Measurements from ENCODE around the gene CD47.

The CD47 gene

DNA sequence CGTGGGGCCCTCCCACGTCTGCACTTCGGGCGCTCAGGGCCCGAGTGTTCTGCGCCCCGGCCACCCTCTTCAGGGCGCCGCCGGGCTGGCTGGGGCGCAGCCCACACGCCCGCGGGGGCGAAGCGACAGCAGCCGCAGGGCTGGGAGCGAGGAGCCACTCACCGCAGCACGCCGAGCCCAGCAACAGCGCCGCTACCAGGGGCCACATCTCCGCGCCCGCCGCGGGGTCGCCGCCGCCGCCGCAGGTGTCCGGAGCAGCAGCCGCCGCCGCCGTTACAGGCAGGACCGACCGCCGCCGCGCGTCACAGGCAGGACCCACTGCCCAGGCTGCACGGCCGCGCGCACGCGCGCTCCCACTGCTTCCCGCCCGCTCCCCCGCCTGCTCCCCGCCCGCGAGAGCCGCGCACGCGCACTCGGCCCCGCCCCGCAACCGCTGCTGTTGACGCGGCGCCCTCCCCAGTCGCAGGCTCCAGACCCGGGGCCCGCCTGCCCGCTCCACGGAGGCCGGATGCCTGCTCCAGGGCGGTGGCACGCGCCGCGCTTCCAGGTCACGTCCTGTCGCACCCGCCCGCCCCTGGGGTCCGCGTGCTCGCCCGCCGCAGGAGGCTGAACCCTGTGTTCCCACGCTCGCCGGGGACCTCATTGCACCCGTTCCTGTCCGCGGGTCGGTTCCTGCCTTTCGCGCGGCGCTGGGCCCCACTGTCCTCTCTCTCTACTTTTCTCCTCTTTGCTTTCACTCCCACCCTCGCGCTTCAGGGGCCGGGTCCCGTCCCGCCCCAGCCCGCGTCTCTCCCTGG is at the start of gene CD47:
TSS of gene CD47 (minus strand) at position 331 of the 797 bp plus-strand sequence. CDS start at position 208, 123 bp downstream.
- no peak for FAIRE-seq

DNA sequence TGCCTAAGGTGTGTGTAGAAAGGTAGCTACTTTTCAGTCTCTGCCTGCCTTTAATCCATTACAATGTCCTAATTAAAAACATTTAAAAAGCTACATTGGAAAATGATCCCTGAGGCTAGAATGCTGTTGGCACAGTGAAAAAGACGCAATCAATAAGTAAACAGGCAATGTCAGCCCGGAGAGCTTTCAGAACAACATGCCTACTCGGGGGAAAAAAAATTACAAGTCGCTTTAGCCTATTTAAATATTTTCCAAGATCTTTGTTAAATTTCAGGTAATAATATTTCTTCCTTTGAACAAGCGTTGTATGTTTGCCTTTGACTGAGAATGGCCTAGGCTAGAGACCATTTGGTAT is 46.6 kb upstream of the CD47 start:
- FAIRE-seq: no peak

DNA sequence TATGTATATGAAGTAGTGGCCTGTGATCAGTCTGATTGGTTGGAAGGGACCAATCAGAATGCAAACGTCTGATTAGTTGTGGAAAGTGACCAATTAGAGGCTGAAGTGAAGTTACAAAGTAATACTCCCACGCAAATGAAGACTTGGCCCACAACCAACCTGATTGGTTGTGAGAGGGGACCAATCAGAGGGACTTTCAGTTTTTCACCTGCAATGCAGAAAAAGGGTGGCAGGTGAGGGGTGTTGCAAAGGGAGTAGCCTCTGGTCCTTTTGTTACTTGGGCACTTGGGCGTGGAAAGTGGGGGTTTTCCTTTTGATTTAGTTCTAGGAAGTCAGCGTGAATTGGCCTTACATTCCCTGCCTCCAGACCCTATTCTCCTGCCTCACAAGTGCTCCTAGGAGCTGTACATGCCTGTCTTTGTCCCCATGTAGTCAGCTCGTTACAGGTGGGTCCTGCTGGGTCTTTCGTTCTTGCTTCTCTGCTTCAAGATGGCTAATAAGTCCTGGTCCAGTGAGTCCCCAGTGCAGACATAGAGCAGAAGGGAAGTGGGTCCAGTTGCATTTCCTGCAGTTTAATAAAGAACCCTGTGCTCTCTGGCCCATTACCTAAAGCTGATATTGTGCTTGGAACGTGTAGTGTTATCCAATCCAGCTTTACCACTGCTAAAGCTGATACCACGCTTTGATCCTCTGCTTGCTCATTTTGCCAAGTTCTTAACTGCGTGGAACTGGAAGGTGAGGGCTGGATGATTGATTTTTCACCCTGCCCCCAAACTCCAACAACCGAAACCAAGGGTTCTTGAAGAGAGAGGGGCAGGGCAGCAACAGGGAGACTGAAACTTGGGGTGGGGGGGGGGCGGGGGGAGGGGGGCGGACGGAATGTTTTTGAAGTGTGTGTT is 46.0 kb upstream of the CD47 start:
- FAIRE-seq: no peak

DNA sequence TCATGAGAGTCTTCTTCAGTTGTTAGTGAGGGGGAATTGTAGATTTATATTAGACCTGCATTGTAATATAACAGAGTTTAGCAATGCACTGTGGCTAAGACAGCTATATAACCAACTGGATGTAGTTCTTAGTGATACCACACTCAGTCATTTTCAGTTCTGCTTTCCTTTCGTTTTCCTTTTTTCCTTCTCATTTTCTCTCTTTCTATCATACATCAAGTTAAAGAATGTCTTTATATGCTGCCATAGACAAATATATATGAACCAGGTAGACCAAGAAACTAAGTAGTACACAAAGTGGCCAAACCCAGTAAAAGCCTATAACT is 43.7 kb upstream of the CD47 start:
- no peak for FAIRE-seq

GRCh38 chr3:108133858-108134554 is 43.2 kb upstream of the CD47 start:
- FAIRE-seq: no peak

GRCh38 chr3:108133048-108133369 is 42.2 kb upstream of the CD47 start:
- FAIRE-seq: no peak

DNA sequence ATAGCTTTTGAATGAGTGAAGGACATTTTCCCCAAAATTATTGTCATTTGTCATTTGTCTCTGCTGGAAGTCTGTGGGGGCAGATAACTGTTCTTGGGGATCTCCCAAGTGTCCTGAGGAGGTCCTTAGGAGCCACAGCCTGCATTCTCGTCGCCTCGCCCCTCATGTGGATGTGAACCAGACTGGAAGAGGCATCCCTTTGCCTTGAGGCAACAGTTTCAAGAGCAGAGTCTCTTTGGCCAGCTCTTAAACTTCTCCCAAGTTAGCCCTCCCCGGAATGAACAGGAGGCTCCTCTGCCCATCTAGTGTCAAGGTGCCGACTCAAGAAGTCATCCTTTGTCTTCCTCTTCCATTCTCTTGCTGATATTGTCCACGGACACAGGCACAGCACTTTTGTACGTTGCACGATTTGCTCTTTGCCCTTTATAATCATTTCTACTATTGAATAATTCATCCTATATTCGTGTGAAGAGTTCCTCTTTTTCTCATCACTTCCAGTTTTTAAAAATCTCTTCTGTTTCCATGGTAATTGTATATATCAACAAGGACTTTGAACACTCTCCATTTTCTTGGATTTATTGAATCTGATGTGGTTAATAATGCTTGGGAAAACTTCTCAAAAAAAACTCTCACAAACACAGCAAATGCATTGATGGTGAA is 40.8 kb upstream of the CD47 start:
- FAIRE-seq: no peak

GRCh38 chr3:108130701-108131474 is 40.1 kb upstream of the CD47 start:
- no peak for FAIRE-seq

GRCh38 chr3:108130236-108130635 is 39.4 kb upstream of the CD47 start:
- FAIRE-seq: no peak

DNA sequence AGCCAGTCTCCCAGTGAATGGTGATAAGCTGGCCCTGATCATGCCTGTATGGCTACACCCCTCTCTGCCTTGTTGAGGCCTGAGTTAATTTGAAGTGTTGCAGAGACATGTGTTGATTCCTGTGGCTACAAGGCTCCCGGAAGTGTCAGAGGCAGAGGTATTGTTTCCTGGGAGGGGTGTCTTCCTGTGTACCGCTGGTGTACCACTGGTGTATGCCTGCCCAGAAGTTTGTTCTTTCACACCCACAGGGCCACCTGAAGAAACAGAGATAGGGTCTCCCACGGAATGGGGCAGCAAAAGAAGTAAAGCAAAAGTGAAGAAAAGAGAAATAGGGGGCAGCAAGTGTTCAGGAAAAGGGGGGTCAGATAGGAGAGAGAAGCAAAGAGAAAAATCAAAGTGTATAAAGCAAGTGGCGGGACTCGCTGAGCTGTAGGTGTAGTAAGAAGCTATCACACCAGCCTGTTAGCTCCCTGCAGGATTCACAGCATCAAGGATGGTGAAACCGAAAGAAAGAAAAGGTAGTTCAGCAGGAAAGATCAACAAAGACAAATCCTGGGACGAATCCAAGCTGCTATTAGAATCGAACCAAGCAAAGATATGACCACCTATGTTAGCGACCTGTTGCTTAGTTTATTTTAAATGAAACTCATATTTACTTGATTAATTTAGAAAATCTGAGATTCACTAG is 36.6 kb upstream of the CD47 start:
- no peak for FAIRE-seq

DNA sequence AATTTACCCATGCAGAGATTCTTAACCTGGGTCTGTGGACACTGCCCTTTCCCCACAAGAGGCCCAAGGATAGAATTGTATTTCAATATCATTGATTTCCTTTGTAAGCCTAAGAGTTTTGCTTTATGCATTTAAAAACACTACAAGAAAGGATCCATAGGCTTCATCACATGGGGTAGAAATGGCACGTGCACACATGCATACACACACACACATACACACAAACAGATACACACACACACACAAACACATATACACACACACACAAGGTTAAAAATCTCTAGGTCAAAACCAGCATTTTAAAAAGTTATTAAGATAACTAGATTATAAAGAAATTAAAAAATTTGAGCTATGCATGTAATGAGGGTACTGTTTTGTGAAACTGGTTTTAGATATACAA is 35.5 kb upstream of the CD47 start:
- FAIRE-seq: no peak

DNA sequence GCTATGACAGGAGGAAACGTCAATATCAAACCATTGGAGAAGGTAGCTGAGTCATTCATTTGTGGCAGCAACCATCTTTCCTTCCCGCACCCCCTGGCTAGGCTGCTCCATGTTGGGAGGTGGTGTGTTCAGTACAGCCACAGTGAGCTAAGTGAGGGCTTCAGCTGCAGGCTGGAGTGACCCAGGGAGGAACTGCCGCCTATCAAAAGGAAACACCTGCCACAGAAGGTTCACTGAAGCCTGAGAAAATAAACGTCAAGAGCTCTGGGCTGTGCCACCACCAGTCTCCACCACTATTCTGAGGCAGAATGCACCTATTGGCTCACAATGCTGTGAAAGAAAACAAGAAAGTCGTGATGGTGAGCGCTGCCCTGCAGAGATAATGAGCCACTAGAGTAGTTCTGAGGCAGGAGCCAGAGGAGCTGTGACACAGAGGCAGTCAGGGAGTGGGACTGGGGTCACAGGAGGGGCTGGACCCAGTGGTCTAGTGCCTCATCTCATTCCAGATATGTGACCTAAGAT is 34.8 kb upstream of the CD47 start:
- FAIRE-seq: no peak

GRCh38 chr3:108125153-108125543 is 34.3 kb upstream of the CD47 start:
- no peak for FAIRE-seq

GRCh38 chr3:108124337-108125152 is 33.7 kb upstream of the CD47 start:
- FAIRE-seq: no peak

- FAIRE-seq: no peak
These were observed 32.5 kb upstream of the CD47 start for GRCh38 chr3:108123326-108123725.

DNA sequence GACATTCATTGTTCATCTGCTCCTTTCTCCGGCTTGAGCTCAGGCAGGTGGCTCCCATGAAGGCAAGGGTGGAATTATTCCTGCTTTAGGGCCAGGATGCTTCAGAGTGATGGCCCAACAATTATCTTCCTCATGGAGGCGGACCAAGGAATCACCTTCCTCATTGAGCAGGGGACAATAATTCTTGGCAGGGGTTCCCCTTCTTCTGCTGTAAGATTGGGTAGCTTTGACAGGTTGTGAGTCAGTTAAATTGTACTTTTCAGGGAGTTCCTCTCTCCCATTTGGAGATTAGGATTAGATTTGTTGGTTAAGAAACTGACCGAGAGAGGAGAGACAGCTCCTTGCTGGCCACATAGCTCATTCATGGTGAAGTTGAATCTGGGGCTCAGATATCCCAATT is 31.4 kb upstream of the CD47 start:
- FAIRE-seq: no peak

- no peak for FAIRE-seq
These were observed 28.7 kb upstream of the CD47 start for GRCh38 chr3:108119398-108120104.

GRCh38 chr3:108118038-108118768 is 27.4 kb upstream of the CD47 start:
- no peak for FAIRE-seq

- FAIRE-seq: no peak
These were observed 26.5 kb upstream of the CD47 start for GRCh38 chr3:108117241-108117775.
